Neural crest cell (in vitro differentiated cells): ENCODE measurements around the gene QSOX1. TPM values are rescaled to one million over a fixed set of nuclear protein-coding genes. Genes with fewer than 3 reads are reported as not detected.
"Not testable (repeated sequence)": the region's sequence is repeated elsewhere in the genome, so short reads cannot be mapped to it uniquely, and the experiment has no call there.

ENCODE experiments used
- DNase-seq: peaks from one replicate; pipeline ENCODE4 v3.0.0; 2021; ENCODE audit warnings: low read depth, mixed read lengths, low spot score
- H3K27ac Mint-ChIP-seq: one replicate; pipeline ENCODE4 v1.8.0; 2021; ENCODE audit warnings: mild to moderate bottlenecking, mixed read lengths; ENCODE audit not compliant: unreplicated experiment
- H3K27me3 Mint-ChIP-seq: 2 replicates; pipeline ENCODE4 v1.8.0; 2021; ENCODE audit warnings: low read depth, mild to moderate bottlenecking, mixed read lengths
- H3K36me3 Mint-ChIP-seq: 2 replicates; pipeline ENCODE4 v1.8.0; 2021; ENCODE audit warnings: low read depth, mild to moderate bottlenecking, mixed read lengths
- H3K4me1 Mint-ChIP-seq: 2 replicates; pipeline ENCODE4 v1.8.0; 2021; ENCODE audit warnings: mixed read lengths
- H3K4me3 Mint-ChIP-seq: one replicate; pipeline ENCODE4 v1.8.0; 2021; ENCODE audit warnings: mild to moderate bottlenecking, mixed read lengths
- H3K9me3 Mint-ChIP-seq: 2 replicates; pipeline ENCODE4 v1.8.0; 2021; ENCODE audit warnings: mixed read lengths
- total RNA-seq: library from RNA; stranded (reverse); gene quantifications from 2 replicates; pipeline ENCODE4 v1.2.1, GENCODE V29; 2021
- TF ChIP-seq, protein P1 (sequence below): fragments of 200-600 bp; sonication (generic); conservative IDR thresholded peaks from 2 replicates; pipeline ENCODE4 v1.5.0; 2021; ENCODE audit warnings: antibody characterized with exemption, mild to moderate bottlenecking

Gene QSOX1
- total RNA-seq, 1 donor from 2014 or later = 39.8 TPM

DNA sequence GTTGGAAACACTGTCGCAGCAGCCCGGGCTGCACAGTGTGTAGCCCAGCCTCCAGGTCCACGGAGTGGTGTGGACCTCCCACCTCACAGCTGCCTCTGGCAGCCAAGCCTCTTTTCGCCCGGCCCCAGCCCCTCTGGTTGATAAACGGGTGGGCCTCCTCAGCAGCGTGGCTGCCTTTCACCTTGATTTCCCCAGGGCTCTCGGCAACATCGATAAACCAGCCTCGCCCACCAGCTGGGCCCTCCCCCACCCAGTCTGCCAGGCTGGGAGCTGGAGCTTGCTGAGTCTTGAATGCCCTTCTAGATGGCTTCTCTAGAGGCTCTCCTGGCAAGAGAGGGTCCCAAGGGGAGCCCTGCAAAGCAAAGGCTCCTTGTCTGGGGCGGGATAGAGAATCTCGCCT lies 44.3 kb downstream of the QSOX1 start:
- Mint-ChIP-seq H3K36me3 (no peaks in the 10 kb centered on the region), H3K4me1 (no peaks in the 10 kb centered on the region), H3K9me3 (no peaks in the 10 kb centered on the region), H3K27ac (no peak overlapping the region), H3K27me3 (peaks cover 22% of the 10 kb centered on the region), H3K4me3 (no peak overlapping the region)
- DNase-seq = no peak
- TF ChIP-seq, protein P1, sequence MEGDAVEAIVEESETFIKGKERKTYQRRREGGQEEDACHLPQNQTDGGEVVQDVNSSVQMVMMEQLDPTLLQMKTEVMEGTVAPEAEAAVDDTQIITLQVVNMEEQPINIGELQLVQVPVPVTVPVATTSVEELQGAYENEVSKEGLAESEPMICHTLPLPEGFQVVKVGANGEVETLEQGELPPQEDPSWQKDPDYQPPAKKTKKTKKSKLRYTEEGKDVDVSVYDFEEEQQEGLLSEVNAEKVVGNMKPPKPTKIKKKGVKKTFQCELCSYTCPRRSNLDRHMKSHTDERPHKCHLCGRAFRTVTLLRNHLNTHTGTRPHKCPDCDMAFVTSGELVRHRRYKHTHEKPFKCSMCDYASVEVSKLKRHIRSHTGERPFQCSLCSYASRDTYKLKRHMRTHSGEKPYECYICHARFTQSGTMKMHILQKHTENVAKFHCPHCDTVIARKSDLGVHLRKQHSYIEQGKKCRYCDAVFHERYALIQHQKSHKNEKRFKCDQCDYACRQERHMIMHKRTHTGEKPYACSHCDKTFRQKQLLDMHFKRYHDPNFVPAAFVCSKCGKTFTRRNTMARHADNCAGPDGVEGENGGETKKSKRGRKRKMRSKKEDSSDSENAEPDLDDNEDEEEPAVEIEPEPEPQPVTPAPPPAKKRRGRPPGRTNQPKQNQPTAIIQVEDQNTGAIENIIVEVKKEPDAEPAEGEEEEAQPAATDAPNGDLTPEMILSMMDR = no peak

DNA sequence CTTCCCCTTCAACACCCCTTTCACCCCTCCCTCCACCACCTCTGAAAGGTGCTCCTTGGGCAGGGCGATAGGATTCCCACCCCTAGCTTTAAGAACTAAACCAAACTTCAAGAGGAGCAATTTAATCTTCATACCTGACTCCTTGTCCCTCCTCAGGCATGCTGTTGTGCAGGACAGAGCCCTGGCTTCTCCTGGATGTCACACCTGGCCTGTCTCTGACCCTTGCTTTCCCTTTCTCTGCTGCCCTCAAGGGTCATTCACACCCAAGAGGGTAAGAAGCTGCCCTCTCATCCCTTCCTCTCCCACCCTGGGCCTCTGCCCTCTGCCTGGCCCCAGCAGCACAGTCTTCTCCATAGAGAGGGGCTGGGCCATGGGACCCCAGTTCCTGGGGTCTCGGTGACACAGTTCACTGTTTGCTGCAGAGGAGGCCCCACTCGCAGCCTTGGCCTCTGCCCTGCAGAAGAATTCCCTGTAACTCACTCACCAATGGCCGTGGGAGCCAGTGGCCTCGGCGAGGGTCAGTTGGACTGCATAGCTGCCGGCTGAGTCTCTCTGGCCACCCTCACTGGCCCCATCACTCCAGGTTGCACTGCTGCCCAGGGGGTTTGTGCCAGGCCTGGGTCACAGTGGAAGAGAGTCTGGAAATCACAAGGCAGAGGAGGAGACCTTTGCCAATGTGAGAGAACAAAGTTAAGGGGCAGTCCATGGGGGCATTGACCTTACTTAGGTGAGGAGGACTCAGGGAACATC lies 47.0 kb downstream of the QSOX1 start:
- Mint-ChIP-seq H3K4me1 (no peaks in the 10 kb centered on the region), H3K36me3 (no peaks in the 10 kb centered on the region), H3K4me3 (no peak overlapping the region), H3K9me3 (no peaks in the 10 kb centered on the region), H3K27me3 (peaks cover 34% of the 10 kb centered on the region), H3K27ac (peak overlapping the region; percentile 89)
- no peak for DNase-seq
- TF ChIP-seq, protein P1 = no peak

DNA sequence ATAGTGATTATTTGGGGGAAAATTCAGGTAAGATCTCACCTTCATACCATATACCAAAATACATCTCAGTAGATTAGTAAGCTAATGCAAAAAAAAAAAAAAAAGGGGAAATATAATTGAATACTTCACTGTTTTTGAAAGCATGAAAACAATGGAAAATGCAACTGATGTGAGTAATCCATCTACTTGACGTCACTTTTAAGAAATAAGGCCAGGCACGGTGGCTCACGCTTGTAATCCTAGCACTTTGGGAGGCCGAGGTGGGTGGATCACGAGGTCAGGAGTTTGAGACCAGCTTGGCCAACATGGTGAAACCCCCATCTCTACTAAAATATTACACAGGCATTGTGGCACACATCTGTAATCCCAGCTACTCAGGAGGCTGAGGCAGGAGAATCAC lies 47.9 kb downstream of the QSOX1 start:
- not testable (repeated sequence) for DNase-seq, H3K27ac Mint-ChIP-seq, H3K36me3 Mint-ChIP-seq, H3K9me3 Mint-ChIP-seq, H3K4me1 Mint-ChIP-seq, H3K4me3 Mint-ChIP-seq
- H3K27me3 Mint-ChIP-seq = peaks cover 44% of the 10 kb centered on the region

- DNase-seq = no peak
- no peaks in the 10 kb centered on the region for H3K9me3 Mint-ChIP-seq
- peaks cover 60% of the 10 kb centered on the region for H3K27me3 Mint-ChIP-seq
- H3K4me1 Mint-ChIP-seq = no peaks in the 10 kb centered on the region
- no peak overlapping the region for H3K4me3 Mint-ChIP-seq
- H3K27ac Mint-ChIP-seq = no peak overlapping the region
- TF ChIP-seq, protein P1 = no peak
- H3K36me3 Mint-ChIP-seq = no peaks in the 10 kb centered on the region
Observed at GRCh38 chr1:180204231-180204630, 49.6 kb downstream of the QSOX1 start.

DNA sequence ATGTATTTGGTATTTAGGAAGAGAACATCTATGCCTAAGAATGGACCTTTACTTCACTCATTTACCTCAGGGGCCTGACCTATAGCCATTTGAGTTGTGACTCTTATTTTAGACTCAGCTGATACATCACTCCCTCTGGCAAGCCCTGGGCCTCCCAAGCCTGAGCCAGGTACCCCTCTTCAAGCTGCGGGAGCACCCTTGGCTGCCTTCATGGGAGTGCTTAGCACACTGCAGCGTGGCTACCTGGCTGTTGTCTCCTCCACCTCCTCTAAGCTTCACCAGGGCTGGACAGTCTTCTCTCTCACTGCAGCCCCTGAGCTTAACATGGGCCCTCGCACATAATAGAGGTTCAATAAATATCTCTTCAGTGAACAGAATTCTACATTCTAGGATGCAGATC lies 51.9 kb downstream of the QSOX1 start:
- DNase-seq = no peak
- TF ChIP-seq, protein P1 = no peak
- no peak overlapping the region for H3K4me3 Mint-ChIP-seq
- H3K9me3 Mint-ChIP-seq = no peaks in the 10 kb centered on the region
- H3K27ac Mint-ChIP-seq = no peak overlapping the region
- H3K36me3 Mint-ChIP-seq = no peaks in the 10 kb centered on the region
- peaks cover 71% of the 10 kb centered on the region for H3K27me3 Mint-ChIP-seq
- peaks cover 4% of the 10 kb centered on the region for H3K4me1 Mint-ChIP-seq

DNA sequence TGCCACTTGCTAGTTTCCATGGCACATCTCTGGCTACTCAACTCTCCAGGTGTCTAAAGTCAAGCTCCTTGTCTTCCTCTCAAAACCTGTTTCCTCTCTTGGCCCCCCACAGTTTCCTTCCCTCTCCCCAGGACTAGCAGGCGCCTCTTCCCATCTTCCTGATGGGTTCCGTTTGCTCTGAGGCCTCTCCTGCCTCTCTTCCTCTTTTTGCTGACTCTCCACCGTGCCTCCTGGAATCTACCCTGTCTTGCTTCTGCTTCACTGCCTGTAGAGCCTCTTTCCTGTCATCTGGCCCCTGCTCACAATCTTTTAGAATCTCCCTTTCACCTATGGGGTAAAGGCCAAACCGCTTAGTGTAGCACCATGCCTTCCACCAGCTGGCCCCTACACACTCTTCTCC lies 53.6 kb downstream of the QSOX1 start:
- H3K27me3 Mint-ChIP-seq = peaks cover 76% of the 10 kb centered on the region
- no peaks in the 10 kb centered on the region for H3K9me3 Mint-ChIP-seq
- TF ChIP-seq, protein P1 = no peak
- H3K27ac Mint-ChIP-seq = no peak overlapping the region
- no peaks in the 10 kb centered on the region for H3K36me3 Mint-ChIP-seq
- no peak overlapping the region for H3K4me3 Mint-ChIP-seq
- no peak for DNase-seq
- peaks cover 6% of the 10 kb centered on the region for H3K4me1 Mint-ChIP-seq
